CD4-positive, alpha-beta memory T cell (primary cell): Measurements from ENCODE around the gene HTR3A. TPM values are rescaled to one million over a fixed set of nuclear protein-coding genes. Genes with fewer than 3 reads are reported as not detected.

Experiments used
- CTCF ChIA-PET: fragments of 350-600 bp; sonication (Branson Sonifier 250); formaldehyde crosslinking; loops from one replicate; lab custom pipeline; 2021; ENCODE audit warnings: inconsistent platforms; ENCODE audit not compliant: partially characterized antibody; lab: Charles Lee
- POLR2A ChIA-PET: fragments of 350-600 bp; sonication (Branson Sonifier 250); formaldehyde crosslinking; loops from one replicate; lab custom pipeline; 2021; ENCODE audit not compliant: partially characterized antibody; lab: Charles Lee
- DNase-seq, 5 donors: peaks; one replicate each; pipeline versions ENCODE4 v3.0.0 to v3.0.0-alpha.2; 2020 to 2022; ENCODE audit warnings: mixed read lengths in 1 of 5
- H3K27ac ChIP-seq: one replicate; pipeline ENCODE4 v1.7.0; 2013; ENCODE audit warnings: low read depth, low read length
- H3K27me3 ChIP-seq: 2 replicates; pipeline ENCODE4 v1.7.0; 2013; ENCODE audit warnings: mild to moderate bottlenecking, low read length, moderate library complexity; ENCODE audit not compliant: insufficient read depth
- H3K36me3 ChIP-seq: 2 replicates; pipeline ENCODE4 v1.7.0; 2013; ENCODE audit warnings: mild to moderate bottlenecking, low read length, moderate library complexity; ENCODE audit not compliant: insufficient read depth
- H3K4me1 ChIP-seq: 2 replicates; pipeline ENCODE4 v1.7.0; 2013; ENCODE audit warnings: mild to moderate bottlenecking, low read length, moderate library complexity; ENCODE audit not compliant: insufficient read depth
- H3K4me3 ChIP-seq, 2 donors: one replicate each; pipeline ENCODE4 v1.7.0; 2013; ENCODE audit warnings: low read length in 2 of 2, mild to moderate bottlenecking in 1 of 2
- H3K9me3 ChIP-seq, 2 donors: one replicate each; pipeline ENCODE4 v1.7.0; 2013; ENCODE audit warnings: low read length in 2 of 2, control low read depth in 1 of 2; ENCODE audit not compliant: control insufficient read depth in 1 of 2
- H3K27ac Mint-ChIP-seq, 7 donors: one replicate each; pipeline ENCODE4 v1.8.0; 2020 to 2021; ENCODE audit warnings: mixed read lengths in 7 of 7, mild to moderate bottlenecking in 6 of 7, inconsistent platforms in 3 of 7, moderate library complexity in 3 of 7
- H3K27me3 Mint-ChIP-seq, 2 donors: one replicate each; pipeline ENCODE4 v1.8.0; 2020 to 2021; ENCODE audit warnings: mixed read lengths in 2 of 2
- H3K36me3 Mint-ChIP-seq, 2 donors: one replicate each; pipeline ENCODE4 v1.8.0; 2020 to 2021; ENCODE audit warnings: mixed read lengths in 2 of 2, inconsistent platforms in 1 of 2, mild to moderate bottlenecking in 1 of 2
- H3K4me1 Mint-ChIP-seq, 4 donors: one replicate each; pipeline ENCODE4 v1.8.0; 2020 to 2021; ENCODE audit warnings: mixed read lengths in 4 of 4, mild to moderate bottlenecking in 1 of 4
- H3K4me3 Mint-ChIP-seq, 8 donors: one replicate each; pipeline ENCODE4 v1.8.0; 2020 to 2021; ENCODE audit warnings: mixed read lengths in 8 of 8, mild to moderate bottlenecking in 7 of 8, moderate library complexity in 6 of 8, inconsistent platforms in 3 of 8
- H3K9me3 Mint-ChIP-seq, 8 donors: one replicate each; pipeline ENCODE4 v1.8.0; 2020 to 2021; ENCODE audit warnings: mixed read lengths in 8 of 8, mild to moderate bottlenecking in 5 of 8, inconsistent platforms in 3 of 8, moderate library complexity in 1 of 8
- intact Hi-C: fragments of 100-400 bp; cut with micrococcal nuclease; formaldehyde crosslinking; loops from one replicate; pipeline ENCODE4 v1.15.1; 2023
- polyA plus RNA-seq, 2 donors: library from polyadenylated mRNA; unstranded; fragments of 300-500 nt; fragmentation: Illumina TruSeq; gene quantifications; one replicate each; pipeline ENCODE4 v1.2.3, GENCODE V29; 2021
- total RNA-seq, 2 experiments: library from RNA; stranded (reverse); gene quantifications; one replicate each; pipeline ENCODE4 v1.2.3, GENCODE V29; 2021

The HTR3A gene
- total and polyA plus RNA-seq, 4 experiments from 2014 or later, result 0.23 TPM; not detected in 3

- Mint-ChIP-seq H3K36me3 (no peaks in the 10 kb centered on the region), H3K27ac (no peak overlapping the region), H3K9me3 (no peaks in the 10 kb centered on the region), H3K4me3 (no peak overlapping the region), H3K27me3 (peaks cover 7 to 12% of the 10 kb centered on the region in 2 donors), H3K4me1 (peaks cover 0 to 2% (median 0%) of the 10 kb centered on the region in 4 donors)
- no peak for DNase-seq
- POLR2A ChIA-PET, result no interaction called here
- Histone ChIP-seq H3K4me3 (no peak overlapping the region), H3K36me3 (no peaks in the 10 kb centered on the region), H3K27me3 (no peaks in the 10 kb centered on the region), H3K27ac (no peak overlapping the region), H3K9me3 (no peaks in the 10 kb centered on the region), H3K4me1 (no peaks in the 10 kb centered on the region)
- intact Hi-C loops, result no loop called here
- CTCF ChIA-PET, result interaction anchor here (1.4 kb wide), 1 partner anchor 15 kb away, joined by 4 read pairs; no protein-coding TSS in a partner anchor
Observed at GRCh38 chr11:113977701-113978100, 2.8 kb downstream of the HTR3A start.

- intact Hi-C loops, result no loop called here
- H3K4me1 ChIP-seq, result no peaks in the 10 kb centered on the region
- no peak overlapping the region for H3K27ac Mint-ChIP-seq
- H3K27me3 ChIP-seq, result peaks cover 7% of the 10 kb centered on the region
- H3K4me3 ChIP-seq, result no peak overlapping the region
- no peaks in the 10 kb centered on the region for H3K9me3 Mint-ChIP-seq
- CTCF ChIA-PET, result no interaction called here
- no peak overlapping the region for H3K4me3 Mint-ChIP-seq
- peaks cover 11 to 13% of the 10 kb centered on the region in 2 donors for H3K27me3 Mint-ChIP-seq
- POLR2A ChIA-PET, result no interaction called here
- DNase-seq, result no peak
- H3K4me1 Mint-ChIP-seq, result peaks cover 0 to 2% (median 0%) of the 10 kb centered on the region in 4 donors
- no peaks in the 10 kb centered on the region for H3K36me3 ChIP-seq
- no peak overlapping the region for H3K27ac ChIP-seq
- no peaks in the 10 kb centered on the region for H3K9me3 ChIP-seq
- H3K36me3 Mint-ChIP-seq, result no peaks in the 10 kb centered on the region
Observed at GRCh38 chr11:113979431-113979830, 4.5 kb downstream of the HTR3A start.

GRCh38 chr11:113980785-113981184 is 5.9 kb downstream of the HTR3A start:
- H3K36me3 Mint-ChIP-seq, result no peaks in the 10 kb centered on the region
- H3K4me3 ChIP-seq, result no peak overlapping the region
- POLR2A ChIA-PET, result no interaction called here
- no peaks in the 10 kb centered on the region for H3K36me3 ChIP-seq
- peaks cover 7% of the 10 kb centered on the region for H3K27me3 ChIP-seq
- H3K27ac ChIP-seq, result no peak overlapping the region
- H3K4me3 Mint-ChIP-seq, result no peak overlapping the region
- CTCF ChIA-PET, result no interaction called here
- no peaks in the 10 kb centered on the region for H3K9me3 ChIP-seq
- H3K27me3 Mint-ChIP-seq, result peaks cover 13 to 17% of the 10 kb centered on the region in 2 donors
- H3K9me3 Mint-ChIP-seq, result no peaks in the 10 kb centered on the region
- H3K27ac Mint-ChIP-seq, result no peak overlapping the region
- H3K4me1 Mint-ChIP-seq, result peaks cover 0 to 2% (median 0%) of the 10 kb centered on the region in 4 donors
- DNase-seq, result no peak
- intact Hi-C loops, result no loop called here
- H3K4me1 ChIP-seq, result no peaks in the 10 kb centered on the region

- Mint-ChIP-seq H3K27me3 (peaks cover 16 to 24% of the 10 kb centered on the region in 2 donors), H3K9me3 (no peaks in the 10 kb centered on the region), H3K4me1 (peaks cover 0 to 2% (median 0%) of the 10 kb centered on the region in 4 donors), H3K27ac (no peak overlapping the region), H3K36me3 (no peaks in the 10 kb centered on the region), H3K4me3 (no peak overlapping the region)
- ChIA-PET CTCF (no interaction called here), POLR2A (no interaction called here)
- peaks cover 7% of the 10 kb centered on the region for H3K27me3 ChIP-seq
- intact Hi-C loops, result no loop called here
- no peak overlapping the region for H3K4me3 ChIP-seq
- H3K27ac ChIP-seq, result no peak overlapping the region
- no peaks in the 10 kb centered on the region for H3K4me1 ChIP-seq
- no peak for DNase-seq
- H3K36me3 ChIP-seq, result no peaks in the 10 kb centered on the region
- no peaks in the 10 kb centered on the region for H3K9me3 ChIP-seq
Observed at GRCh38 chr11:113982306-113982705, 7.4 kb downstream of the HTR3A start.

- Mint-ChIP-seq H3K36me3 (no peaks in the 10 kb centered on the region), H3K27me3 (peaks cover 16 to 28% of the 10 kb centered on the region in 2 donors), H3K4me3 (no peak overlapping the region), H3K4me1 (no peaks in the 10 kb centered on the region), H3K27ac (no peak overlapping the region), H3K9me3 (no peaks in the 10 kb centered on the region)
- Histone ChIP-seq H3K4me3 (no peak overlapping the region), H3K9me3 (no peaks in the 10 kb centered on the region), H3K4me1 (no peaks in the 10 kb centered on the region), H3K27me3 (peaks cover 7% of the 10 kb centered on the region), H3K36me3 (no peaks in the 10 kb centered on the region), H3K27ac (no peak overlapping the region)
- CTCF ChIA-PET, result interaction anchor here (0.7 to 14.9 kb wide), 2 partner anchors 221 to 277 kb away, joined by 3 to 320 read pairs; no protein-coding TSS in a partner anchor
- intact Hi-C loops, result no loop called here
- no peak for DNase-seq
- POLR2A ChIA-PET, result no interaction called here
Observed at GRCh38 chr11:113984781-113985180, 9.9 kb downstream of the HTR3A start.

- Histone ChIP-seq H3K36me3 (no peaks in the 10 kb centered on the region), H3K9me3 (no peaks in the 10 kb centered on the region), H3K4me3 (no peak overlapping the region), H3K27ac (no peak overlapping the region), H3K4me1 (no peaks in the 10 kb centered on the region), H3K27me3 (peaks cover 7% of the 10 kb centered on the region)
- H3K9me3 Mint-ChIP-seq, result no peaks in the 10 kb centered on the region
- peaks cover 17 to 22% of the 10 kb centered on the region in 2 donors for H3K27me3 Mint-ChIP-seq
- no peak for DNase-seq
- no peaks in the 10 kb centered on the region for H3K36me3 Mint-ChIP-seq
- no peak overlapping the region for H3K27ac Mint-ChIP-seq
- intact Hi-C loops, result no loop called here
- ChIA-PET CTCF (interaction anchor here (0.8 to 14.9 kb wide), 2 partner anchors 13 to 276 kb away, joined by 3 to 320 read pairs; no protein-coding TSS in a partner anchor), POLR2A (no interaction called here)
- H3K4me3 Mint-ChIP-seq, result no peak overlapping the region
- H3K4me1 Mint-ChIP-seq, result no peaks in the 10 kb centered on the region
Observed at GRCh38 chr11:113985906-113986305, 11.0 kb downstream of the HTR3A start.

GRCh38 chr11:113986351-113987140 is 11.6 kb downstream of the HTR3A start:
- Histone ChIP-seq H3K4me1 (no peaks in the 10 kb centered on the region), H3K36me3 (no peaks in the 10 kb centered on the region), H3K4me3 (no peak overlapping the region), H3K27me3 (peaks cover 7% of the 10 kb centered on the region), H3K9me3 (no peaks in the 10 kb centered on the region), H3K27ac (no peak overlapping the region)
- H3K27ac Mint-ChIP-seq, result no peak overlapping the region
- H3K27me3 Mint-ChIP-seq, result peaks cover 16 to 25% of the 10 kb centered on the region in 2 donors
- H3K9me3 Mint-ChIP-seq, result no peaks in the 10 kb centered on the region
- intact Hi-C loops, result no loop called here
- ChIA-PET CTCF (interaction anchor here (14.9 kb wide), 1 partner anchor 275 kb away, joined by 320 read pairs; no protein-coding TSS in a partner anchor), POLR2A (no interaction called here)
- no peaks in the 10 kb centered on the region for H3K4me1 Mint-ChIP-seq
- H3K36me3 Mint-ChIP-seq, result no peaks in the 10 kb centered on the region
- no peak overlapping the region for H3K4me3 Mint-ChIP-seq
- DNase-seq, result no peak
